Upper lobe of left lung (tissue), 6 donors: ENCODE results near the gene C10orf67. TPM values are rescaled to one million over a fixed set of nuclear protein-coding genes. Genes with fewer than 3 reads are reported as not detected.
A peak's percentile ranks its signal among the peaks of the same experiment; 100 is the strongest.

Experiments
- ATAC-seq, 2 donors: fragments of 200-7000 bp; cut with Tn5 transposase; one replicate each; pipeline ENCODE4 v1.9.1; 2022; ENCODE audit warnings: mild to moderate bottlenecking in 2 of 2, moderate library complexity in 2 of 2; ENCODE audit not compliant: low FRiP score in 2 of 2
- DNase-seq, 2 donors: peaks; one replicate each; pipeline ENCODE4 v3.0.0-alpha.2; 2019 to 2020
- H3K27ac ChIP-seq, 4 donors: fragments of 200-600 bp; sonication (generic); one replicate each; pipeline ENCODE4 v1.5.1; 2016 to 2019
- H3K27me3 ChIP-seq, 4 donors: fragments of 200-600 bp; sonication (generic); one replicate each; pipeline ENCODE4 v1.5.1; 2017 to 2019
- H3K36me3 ChIP-seq, 4 donors: fragments of 200-600 bp; sonication (generic); one replicate each; pipeline ENCODE4 v1.5.1; 2016 to 2019
- H3K4me1 ChIP-seq, 4 donors: fragments of 200-600 bp; sonication (generic); one replicate each; pipeline ENCODE4 v1.5.1; 2018 to 2019
- H3K4me3 ChIP-seq, 4 donors: fragments of 200-600 bp; sonication (generic); one replicate each; pipeline ENCODE4 v1.5.1; 2017 to 2019; ENCODE audit warnings: mild to moderate bottlenecking in 2 of 4, moderate library complexity in 1 of 4
- H3K9me3 ChIP-seq, 4 donors: fragments of 200-600 bp; sonication (generic); one replicate each; pipeline ENCODE4 v1.5.1; 2018 to 2019
- CTCF ChIP-seq, 6 experiments: fragments of 450-650 bp in 4 of 6; fragments of 200-600 bp in 2 of 6; sonication (generic) in 2 of 6; IDR thresholded peaks; one replicate each; pipeline ENCODE4 v1.5.1; 2016 to 2019; ENCODE audit warnings: antibody characterized with exemption in 6 of 6
- EP300 ChIP-seq, 4 donors: sonication (generic); formaldehyde crosslinking; IDR thresholded peaks; one replicate each; pipeline ENCODE4 v1.5.1; 2017; ENCODE audit warnings: antibody characterized with exemption in 4 of 4, control low read depth in 2 of 4
- POLR2A ChIP-seq, 4 donors: fragments of 450-650 bp; IDR thresholded peaks; one replicate each; pipeline ENCODE4 v1.5.1; 2016 to 2017; ENCODE audit warnings: antibody characterized with exemption in 4 of 4, mild to moderate bottlenecking in 2 of 4
- POLR2AphosphoS5 ChIP-seq, 2 donors: sonication (generic); formaldehyde crosslinking; IDR thresholded peaks; one replicate each; pipeline ENCODE4 v1.5.1; 2017; ENCODE audit warnings: antibody characterized with exemption in 2 of 2
- WGBS, 2 donors: methylation state at CpG; one replicate each; pipeline ENCODE4 v1.1.5; 2017 to 2018; 5-methylcytosine and 5-hydroxymethylcytosine counted together
- total RNA-seq, 6 donors: library from RNA; depleted of rRNA in 4 of 6; stranded (reverse); fragments of >200 nt in 4 of 6; gene quantifications; one replicate each; pipeline versions ENCODE4 v1.1.0 to v1.2.1, GENCODE V29; 2016 to 2021
- donor health status: DM: no; HTN: no; CAD: no; lungs with moderate emphysema.
- donor health status: DM: no; HTN: yes; CAD: no; lungs with severe emphysema.

The C10orf67 gene
- total RNA-seq, 6 donors from 2014 or later = 1.7 to 7.3 (median 4.2) TPM

- no peaks in the 10 kb centered on the region for H3K4me1 ChIP-seq
- no peaks in the 10 kb centered on the region for H3K9me3 ChIP-seq
- DNase-seq (no peak), ATAC-seq (no peak)
- H3K4me3 ChIP-seq = no peak overlapping the region
- TF ChIP-seq EP300 (IDR thresholded peaks at IDR 0.05) = no peak
- TF ChIP-seq POLR2A (IDR thresholded peaks at IDR 0.05) = no peak
- TF ChIP-seq POLR2AphosphoS5 (IDR thresholded peaks at IDR 0.05) = no peak
- TF ChIP-seq CTCF (IDR thresholded peaks at IDR 0.05) = no peak
- H3K36me3 ChIP-seq = no peaks in the 10 kb centered on the region
- 83 to 86% methylated on average over 1 of the region's 1 CpG for WGBS, 2 donors
- no peak overlapping the region for H3K27ac ChIP-seq
- no peaks in the 10 kb centered on the region for H3K27me3 ChIP-seq
Observed at GRCh38 chr10:23337616-23338015, 7.0 kb downstream of the C10orf67 start.

DNA sequence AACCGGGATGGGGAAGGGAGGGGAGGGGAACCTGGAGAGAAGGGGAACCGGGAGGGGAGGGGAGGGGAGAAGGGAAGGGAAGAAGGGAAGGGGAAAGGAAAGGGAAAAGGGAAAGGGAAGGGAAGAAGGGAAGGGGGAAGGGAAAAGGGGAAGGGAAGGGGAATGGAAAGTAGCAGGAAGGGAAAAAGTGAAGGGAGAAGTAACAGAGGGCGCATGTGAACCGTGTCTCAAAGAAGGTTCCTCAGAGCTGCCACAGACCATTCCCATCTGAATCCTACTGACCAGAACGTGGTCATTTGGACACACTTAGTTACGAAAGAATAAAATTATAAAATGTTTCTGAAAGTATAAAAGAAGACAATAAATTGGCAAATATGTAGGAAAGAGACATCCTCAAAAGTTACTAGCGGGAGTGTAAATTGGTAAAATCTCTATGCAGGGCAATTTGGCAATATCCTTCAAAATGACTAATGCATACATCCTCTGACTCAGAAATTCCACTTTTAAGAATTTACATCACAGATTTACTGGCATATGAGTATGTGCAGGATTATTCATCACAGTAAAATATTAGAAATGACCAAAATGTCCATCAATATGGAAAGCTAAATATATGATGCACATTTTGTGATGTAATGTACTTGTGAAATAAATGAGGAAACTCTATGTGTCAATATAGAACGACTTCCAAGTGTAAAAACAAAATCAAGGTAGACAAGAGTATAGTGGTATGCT, 12.9 kb downstream of the C10orf67 start:
- Histone ChIP-seq H3K27ac (no peak overlapping the region), H3K27me3 (no peaks in the 10 kb centered on the region), H3K9me3 (no peaks in the 10 kb centered on the region), H3K4me1 (no peaks in the 10 kb centered on the region), H3K36me3 (no peaks in the 10 kb centered on the region), H3K4me3 (no peak overlapping the region)
- TF ChIP-seq CTCF (IDR thresholded peaks at IDR 0.05) (no peak), POLR2AphosphoS5 (IDR thresholded peaks at IDR 0.05) (peak in 1 of 2 donors; percentile 39), POLR2A (IDR thresholded peaks at IDR 0.05) (no peak), EP300 (IDR thresholded peaks at IDR 0.05) (peak in 1 of 4 donors; percentile 23)
- 62 to 76% methylated on average over 8 of the region's 8 CpGs for WGBS, 2 donors
- ATAC-seq (no peak), DNase-seq (no peak)

DNA sequence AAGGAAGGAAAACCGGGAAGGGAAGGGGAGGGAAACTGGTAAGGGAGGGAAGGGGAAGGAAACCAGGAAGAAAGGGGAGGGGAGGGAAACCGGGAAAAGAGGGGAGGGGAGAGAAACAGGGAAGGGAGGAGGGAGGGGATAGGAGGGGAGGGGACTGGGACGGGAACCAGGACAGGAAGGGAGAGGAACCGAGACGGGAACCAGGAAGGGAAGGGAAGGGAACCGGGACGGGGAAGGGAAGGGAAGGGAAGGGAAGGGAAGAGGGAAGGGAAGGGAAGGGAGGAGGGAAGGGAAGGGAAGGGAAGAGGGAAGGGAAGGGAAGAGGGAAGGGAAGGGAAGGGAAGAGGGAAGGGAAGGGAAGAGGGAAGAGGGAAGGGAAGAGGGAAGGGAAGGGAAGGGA, 13.6 kb downstream of the C10orf67 start:
- no peak for DNase-seq
- no peaks in the 10 kb centered on the region for H3K27me3 ChIP-seq
- H3K9me3 ChIP-seq = no peaks in the 10 kb centered on the region
- H3K27ac ChIP-seq = no peak overlapping the region
- WGBS, 2 donors = 50 to 79% methylated on average over 1 to 7 of the region's 7 CpGs
- no peaks in the 10 kb centered on the region for H3K4me1 ChIP-seq
- TF ChIP-seq CTCF (IDR thresholded peaks at IDR 0.05) (no peak), POLR2AphosphoS5 (IDR thresholded peaks at IDR 0.05) (no peak), EP300 (IDR thresholded peaks at IDR 0.05) (no peak), POLR2A (IDR thresholded peaks at IDR 0.05) (no peak)
- H3K36me3 ChIP-seq = no peaks in the 10 kb centered on the region
- H3K4me3 ChIP-seq = no peak overlapping the region
- no peak for ATAC-seq

- ATAC-seq = no peak
- no peaks in the 10 kb centered on the region for H3K27me3 ChIP-seq
- no peak overlapping the region for H3K4me3 ChIP-seq
Observed at GRCh38 chr10:23326544-23327307, 17.9 kb downstream of the C10orf67 start.

More at GRCh38 chr10:23326544-23327307, 17.9 kb downstream of the C10orf67 start:
- Histone ChIP-seq H3K27ac (no peak overlapping the region), H3K36me3 (no peaks in the 10 kb centered on the region), H3K9me3 (no peaks in the 10 kb centered on the region), H3K4me1 (no peaks in the 10 kb centered on the region)
- 83 to 86% methylated on average over 5 of the region's 5 CpGs for WGBS, 2 donors
- TF ChIP-seq POLR2A (IDR thresholded peaks at IDR 0.05) (no peak), EP300 (IDR thresholded peaks at IDR 0.05) (no peak), POLR2AphosphoS5 (IDR thresholded peaks at IDR 0.05) (no peak), CTCF (IDR thresholded peaks at IDR 0.05) (no peak)
- no peak for DNase-seq
